NB4 (cell line): ENCODE results near the gene NOVA2.
"Not testable (repeated sequence)": the region's sequence is repeated elsewhere in the genome, so short reads cannot be mapped to it uniquely, and the experiment has no call there.

Experiments
- MYC ChIP-seq: IDR thresholded peaks from 2 replicates; pipeline ENCODE4 v1.6.1; 2011; ENCODE audit warnings: low read depth, low read length
- POLR2A ChIP-seq: IDR thresholded peaks from 2 replicates; pipeline ENCODE4 v1.6.1; 2011; ENCODE audit warnings: mild to moderate bottlenecking; ENCODE audit not compliant: insufficient read length; ENCODE audit errors: extremely low read depth

GRCh38 chr19:45895983-45896599 lies 77.6 kb downstream of the NOVA2 start:
- not testable (repeated sequence) for TF ChIP-seq MYC, POLR2A
